H9 (cell line): ENCODE measurements around the gene STYXL2. TPM values are rescaled to one million over a fixed set of nuclear protein-coding genes. Genes with fewer than 3 reads are reported as not detected.

Experiments used
- DNase-seq: peaks from one replicate; pipeline ENCODE4 v3.0.0-alpha.2; 2017
- H2AFZ ChIP-seq: one replicate; pipeline ENCODE4 v1.6.1; 2013; ENCODE audit warnings: mild to moderate bottlenecking, low read length, control low read depth, moderate library complexity
- H2AK5ac ChIP-seq: 2 replicates; pipeline ENCODE4 v1.6.1; 2013; ENCODE audit warnings: low read length, control low read depth, mixed read lengths; ENCODE audit not compliant: insufficient read length
- H2BK120ac ChIP-seq: one replicate; pipeline ENCODE4 v1.6.1; 2013; ENCODE audit warnings: low read depth, mild to moderate bottlenecking, low read length, control low read depth, inconsistent platforms; ENCODE audit not compliant: poor library complexity, severe bottlenecking
- H2BK12ac ChIP-seq: 2 replicates; pipeline ENCODE4 v1.6.1; 2013; ENCODE audit warnings: low read length, control low read depth, mixed read lengths, low read depth; ENCODE audit not compliant: insufficient read length
- H2BK15ac ChIP-seq: 2 replicates; pipeline ENCODE4 v1.6.1; 2013; ENCODE audit warnings: low read depth, low read length, control low read depth
- H2BK20ac ChIP-seq: one replicate; pipeline ENCODE4 v1.6.1; 2013; ENCODE audit warnings: low read depth, mild to moderate bottlenecking, low read length, control low read depth, inconsistent platforms; ENCODE audit not compliant: poor library complexity, severe bottlenecking
- H2BK5ac ChIP-seq: 2 replicates; pipeline ENCODE4 v1.6.1; 2013; ENCODE audit warnings: low read length, control low read depth, mixed read lengths; ENCODE audit not compliant: insufficient read length
- H3K14ac ChIP-seq: 2 replicates; pipeline ENCODE4 v1.6.1; 2013; ENCODE audit warnings: low read length, control low read depth; ENCODE audit not compliant: insufficient read depth
- H3K18ac ChIP-seq: 2 replicates; pipeline ENCODE4 v1.6.1; 2013; ENCODE audit warnings: low read depth, mild to moderate bottlenecking, mixed read lengths, low read length, control low read depth; ENCODE audit not compliant: insufficient read length
- H3K23ac ChIP-seq: 2 replicates; pipeline ENCODE4 v1.6.1; 2013; ENCODE audit warnings: low read length, control low read depth, mixed read lengths, low read depth; ENCODE audit not compliant: insufficient read length
- H3K23me2 ChIP-seq: 2 replicates; pipeline ENCODE4 v1.6.1; 2013; ENCODE audit warnings: low read depth, mild to moderate bottlenecking, mixed read lengths, low read length, control low read depth; ENCODE audit not compliant: insufficient read length, poor library complexity, severe bottlenecking
- H3K27ac ChIP-seq: 2 replicates; pipeline ENCODE4 v1.5.1; 2013; ENCODE audit warnings: low read length, control low read depth, mixed read lengths, low read depth; ENCODE audit not compliant: insufficient read length
- H3K27me3 ChIP-seq: 2 replicates; pipeline ENCODE4 v1.6.1; 2013; ENCODE audit warnings: low read length, control low read depth, inconsistent platforms; ENCODE audit not compliant: insufficient read depth
- H3K4ac ChIP-seq: 2 replicates; pipeline ENCODE4 v1.6.1; 2013; ENCODE audit warnings: low read depth, mild to moderate bottlenecking, control low read depth, inconsistent platforms, low read length, moderate library complexity
- H3K4me1 ChIP-seq: 2 replicates; pipeline ENCODE4 v1.6.1; 2013; ENCODE audit warnings: low read length, control low read depth, inconsistent platforms; ENCODE audit not compliant: insufficient read depth
- H3K4me2 ChIP-seq: 2 replicates; pipeline ENCODE4 v1.6.1; 2013; ENCODE audit warnings: low read length, control low read depth, mixed read lengths; ENCODE audit not compliant: insufficient read length, insufficient read depth
- H3K56ac ChIP-seq: 2 replicates; pipeline ENCODE4 v1.6.1; 2013; ENCODE audit warnings: low read depth, mild to moderate bottlenecking, mixed read lengths, low read length, control low read depth; ENCODE audit not compliant: insufficient read length
- H3K79me1 ChIP-seq: 2 replicates; pipeline ENCODE4 v1.6.1; 2013; ENCODE audit warnings: low read depth, mild to moderate bottlenecking, moderate library complexity, low read length, control low read depth, inconsistent platforms; ENCODE audit not compliant: insufficient read depth, poor library complexity, severe bottlenecking
- H3K79me2 ChIP-seq: 2 replicates; pipeline ENCODE4 v1.6.1; 2013; ENCODE audit warnings: low read length, control low read depth, inconsistent platforms; ENCODE audit not compliant: insufficient read depth
- H3K9ac ChIP-seq: 2 replicates; pipeline ENCODE4 v1.6.1; 2013; ENCODE audit warnings: low read length, control low read depth, mixed read lengths; ENCODE audit not compliant: insufficient read length; ENCODE audit errors: extremely low read depth
- H3K9me3 ChIP-seq: one replicate; pipeline ENCODE4 v1.6.1; 2013; ENCODE audit warnings: low read depth, low read length, inconsistent platforms; ENCODE audit not compliant: control insufficient read depth
- H3T11ph ChIP-seq: one replicate; pipeline ENCODE4 v1.6.1; 2013; ENCODE audit warnings: mild to moderate bottlenecking, low read length, control low read depth, inconsistent platforms
- H4K20me1 ChIP-seq: one replicate; pipeline ENCODE4 v1.6.1; 2013; ENCODE audit not compliant: control insufficient read depth, insufficient read length, insufficient read depth
- H4K5ac ChIP-seq: 2 replicates; pipeline ENCODE4 v1.6.1; 2013; ENCODE audit warnings: low read depth, mild to moderate bottlenecking, mixed read lengths, low read length, control low read depth; ENCODE audit not compliant: insufficient read length
- H4K8ac ChIP-seq: replicated peaks from 2 replicates; pipeline ENCODE4 v1.6.1; 2013; ENCODE audit warnings: low read length, control low read depth, mixed read lengths, low read depth; ENCODE audit not compliant: insufficient read length
- H4K91ac ChIP-seq: 2 replicates; pipeline ENCODE4 v1.6.1; 2013; ENCODE audit warnings: low read depth, mild to moderate bottlenecking, moderate library complexity, mixed read lengths, low read length, control low read depth; ENCODE audit not compliant: insufficient read length
- H3K27ac Mint-ChIP-seq, 3 experiments: 2 replicates in 2 of 3; 3 replicates in 1 of 3; pipeline ENCODE4 v1.8.0; 2020 to 2021; ENCODE audit warnings: mixed read lengths in 3 of 3, mild to moderate bottlenecking in 1 of 3, moderate library complexity in 1 of 3
- H3K27me3 Mint-ChIP-seq: 2 replicates; pipeline ENCODE4 v1.8.0; 2021; ENCODE audit warnings: low read depth, mild to moderate bottlenecking, moderate library complexity, mixed read lengths
- H3K36me3 Mint-ChIP-seq, 3 experiments: 2 replicates in 2 of 3; 3 replicates in 1 of 3; pipeline ENCODE4 v1.8.0; 2020 to 2021; ENCODE audit warnings: low read depth in 3 of 3, mixed read lengths in 3 of 3; ENCODE audit not compliant: insufficient read depth in 1 of 3
- H3K4me1 Mint-ChIP-seq, 2 experiments: 2 replicates each; pipeline ENCODE4 v1.8.0; 2020; ENCODE audit warnings: mixed read lengths in 2 of 2
- H3K4me3 Mint-ChIP-seq, 2 experiments: 2 replicates in 1 of 2; 3 replicates in 1 of 2; pipeline ENCODE4 v1.8.0; 2020 to 2021; ENCODE audit warnings: mild to moderate bottlenecking in 2 of 2, mixed read lengths in 2 of 2, moderate library complexity in 1 of 2
- H3K9me3 Mint-ChIP-seq, 2 experiments: 2 replicates in 1 of 2; 3 replicates in 1 of 2; pipeline ENCODE4 v1.8.0; 2020; ENCODE audit warnings: mild to moderate bottlenecking in 2 of 2, mixed read lengths in 2 of 2, moderate library complexity in 1 of 2
- CTCF ChIP-seq: fragments of 200-600 bp; sonication (generic); conservative IDR thresholded peaks from 3 replicates; pipeline ENCODE4 v1.8.0; 2021; ENCODE audit warnings: antibody characterized with exemption, mild to moderate bottlenecking
- WGBS: extraction: QIAGEN DNeasy Blood & Tissue Kit; methylation state at CpG from one replicate; pipeline ENCODE4 v1.1.7; 2013; ENCODE audit warnings: missing lambda C conversion rate, low lambda C conversion rate, mixed read lengths; ENCODE audit not compliant: insufficient read length; ENCODE audit errors: extremely low coverage; 5-methylcytosine and 5-hydroxymethylcytosine counted together
- total RNA-seq: library from RNA; stranded (reverse); gene quantifications from 2 replicates; pipeline ENCODE4 v1.2.1, GENCODE V29; 2021

Gene STYXL2
- total RNA-seq, 1 experiment from 2014 or later, result 0.09 TPM

GRCh38 chr1:167110586-167110985 lies 16.7 kb downstream of the STYXL2 start:
- H3T11ph ChIP-seq, result no peak overlapping the region
- H3K4me1 ChIP-seq, result 0 out of 2 replicates have a peak, but pooled peaks cover 3% of the 10 kb centered on the region
- H3K9me3 Mint-ChIP-seq, result no peaks in the 10 kb centered on the region; a peak in 2 of 5 replicates
- H4K20me1 ChIP-seq, result no peaks in the 10 kb centered on the region
- no peak overlapping the region for H2BK12ac ChIP-seq
- peaks cover 0 to 3% (median 0%) of the 10 kb centered on the region in 3 experiments; a peak in 1 of 7 replicates for H3K36me3 Mint-ChIP-seq
- peaks cover 2% of the 10 kb centered on the region; the same call in 1 of the 2 replicates for H3K27me3 Mint-ChIP-seq
- H3K23ac ChIP-seq, result no peak overlapping the region
- H3K27ac ChIP-seq, result no peak overlapping the region
- no peak overlapping the region for H2AFZ ChIP-seq
- H2BK15ac ChIP-seq, result no peak overlapping the region
- no peak overlapping the region for H2BK20ac ChIP-seq
- no peaks in the 10 kb centered on the region for H3K79me2 ChIP-seq
- no peak overlapping the region for H2AK5ac ChIP-seq
- H3K79me1 ChIP-seq, result no peaks in the 10 kb centered on the region
- no peak for DNase-seq
- no peak overlapping the region for H3K56ac ChIP-seq
- no peaks in the 10 kb centered on the region for H3K27me3 ChIP-seq
- H3K4ac ChIP-seq, result no peak overlapping the region
- no peak overlapping the region for H3K9ac ChIP-seq
- H3K27ac Mint-ChIP-seq, result no peak overlapping the region
- H3K18ac ChIP-seq, result no peak overlapping the region
- H3K4me2 ChIP-seq, result no peak overlapping the region
- H3K23me2 ChIP-seq, result no peaks in the 10 kb centered on the region
- H3K14ac ChIP-seq, result no peak overlapping the region
- no peak overlapping the region for H4K91ac ChIP-seq
- no CpG with 5 or more reads among the region's 3 CpGs for WGBS
- no peaks in the 10 kb centered on the region for H3K9me3 ChIP-seq
- no peak overlapping the region for H4K5ac ChIP-seq
- peaks cover 25 to 28% of the 10 kb centered on the region in 2 experiments for H3K4me1 Mint-ChIP-seq
- H2BK120ac ChIP-seq, result no peak overlapping the region
- no peak overlapping the region for H3K4me3 Mint-ChIP-seq
- no peak for TF ChIP-seq CTCF
- H4K8ac ChIP-seq, result no peak overlapping the region
- H2BK5ac ChIP-seq, result no peak overlapping the region
